ENCODE measurements around the gene LCE1F. TPM values are rescaled to one million over a fixed set of nuclear protein-coding genes. Genes with fewer than 3 reads are reported as not detected.

LCE1F gene, protein sequence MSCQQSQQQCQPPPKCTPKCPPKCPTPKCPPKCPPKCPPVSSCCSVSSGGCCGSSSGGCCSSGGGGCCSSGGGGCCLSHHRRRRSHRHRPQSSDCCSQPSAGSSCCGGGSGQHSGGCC
- total RNA-seq, result not detected

- DNase-seq, result no peak
Measured at GRCh38 chr1:152774875-152775274, at the start of gene LCE1F. LCE1F (plus strand) TSS chr1:152775140; CDS start chr1:152776372, 1,232 bp downstream.

DNA sequence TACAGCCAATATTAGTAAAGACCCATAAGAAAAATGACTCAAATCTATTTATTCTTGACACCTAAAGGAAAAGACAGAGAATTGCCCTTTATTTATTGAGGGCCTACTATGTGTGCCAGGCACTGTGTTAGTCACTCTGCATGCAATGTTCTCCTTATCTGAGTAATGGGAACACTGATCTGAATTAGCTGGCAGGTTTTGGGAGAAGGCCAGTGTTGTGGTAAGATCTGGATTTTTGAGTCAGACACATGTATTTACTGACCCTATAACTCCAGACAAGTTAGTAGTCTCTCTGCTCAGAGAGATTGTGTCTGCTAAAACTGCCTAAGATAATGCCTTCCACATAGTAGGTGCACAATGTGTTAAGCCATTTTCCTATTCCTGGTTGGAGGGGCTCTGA, 49.7 kb upstream of the LCE1F start:
- no peak for DNase-seq

GRCh38 chr1:152728986-152729385, 46.0 kb upstream of the LCE1F start:
- no peak for DNase-seq

DNA sequence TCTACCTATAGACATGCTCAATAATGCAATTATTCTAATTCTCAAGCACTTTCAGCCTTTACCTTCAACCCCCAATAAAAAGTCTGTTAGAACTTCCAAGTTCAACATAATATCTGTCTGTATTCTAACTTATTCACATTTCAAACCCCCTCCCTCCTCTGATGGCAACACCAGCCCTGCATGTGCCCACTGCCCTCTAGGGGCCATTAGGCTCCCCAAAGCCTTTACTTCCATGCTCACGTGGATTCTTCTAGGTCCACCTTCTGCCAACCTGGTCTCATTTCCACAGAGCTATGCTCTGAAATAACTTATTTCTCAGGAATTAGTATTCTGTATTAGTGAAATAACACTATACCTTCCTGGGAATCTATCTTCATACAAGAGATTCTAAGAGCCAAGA, 39.3 kb upstream of the LCE1F start:
- DNase-seq, result no peak

GRCh38 chr1:152737997-152738396, 36.9 kb upstream of the LCE1F start:
- DNase-seq, result no peak

DNA sequence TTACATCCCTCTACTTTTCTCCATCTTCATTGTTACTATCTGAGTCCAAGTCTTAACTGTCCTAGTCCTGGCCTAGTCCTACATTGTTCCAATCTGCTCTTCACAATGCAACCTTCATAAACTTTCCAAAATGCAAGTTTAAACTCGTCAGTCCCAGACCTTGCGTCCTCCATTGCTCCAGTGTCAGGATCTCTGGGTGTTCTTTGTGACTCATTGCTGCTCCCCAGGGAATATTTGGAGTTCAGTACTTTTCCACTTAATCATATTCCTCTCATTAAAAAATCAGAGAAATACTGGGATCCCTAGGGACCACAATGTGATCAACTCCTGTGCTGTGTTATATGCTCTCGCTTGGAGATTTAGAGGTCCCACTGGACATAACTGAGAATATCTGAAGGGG, 35.1 kb upstream of the LCE1F start:
- DNase-seq, result no peak

- DNase-seq, result no peak
Measured at GRCh38 chr1:152741656-152742055, 33.3 kb upstream of the LCE1F start.

DNA sequence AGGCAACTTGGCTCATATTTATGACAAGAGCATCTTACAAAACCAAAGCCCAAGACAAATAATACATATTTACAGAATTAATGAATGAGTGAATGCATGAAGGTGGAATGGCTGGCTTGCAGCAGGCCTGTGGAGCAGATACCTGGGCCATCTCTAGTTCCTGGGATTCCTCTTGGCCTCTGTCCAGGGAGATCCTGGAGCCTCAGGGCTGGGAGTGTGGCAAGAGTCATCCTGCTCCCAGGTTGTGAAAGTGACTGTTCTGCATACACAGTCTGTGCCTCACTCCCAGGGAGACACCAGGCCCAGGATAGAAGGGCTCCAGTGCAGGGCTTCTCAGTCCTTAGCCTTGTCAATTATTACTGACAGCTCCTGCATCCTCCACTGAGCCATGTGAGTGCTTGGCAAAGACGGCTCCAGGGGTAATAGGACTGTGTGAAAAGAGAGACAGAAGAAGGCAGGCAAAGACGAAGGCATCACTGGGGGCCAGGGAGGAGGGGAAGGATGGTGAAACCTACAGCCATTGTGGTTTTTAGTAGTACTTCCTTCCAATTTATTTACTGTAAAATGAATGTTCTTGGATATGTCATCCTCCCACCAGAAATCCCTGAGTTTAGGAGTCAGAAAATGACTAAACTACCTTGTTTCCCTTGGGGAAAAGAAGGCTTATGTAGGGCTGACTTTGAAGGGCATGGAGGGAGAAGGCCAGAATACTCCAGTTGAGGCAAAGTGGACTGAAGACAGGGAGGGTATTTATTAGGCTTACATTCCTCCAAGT, 31.4 kb upstream of the LCE1F start:
- no peak for DNase-seq

- DNase-seq, result no peak
Measured at GRCh38 chr1:152745289-152745704, 29.6 kb upstream of the LCE1F start.

GRCh38 chr1:152745765-152746444, 29.0 kb upstream of the LCE1F start:
- no peak for DNase-seq

GRCh38 chr1:152747831-152748230, 27.1 kb upstream of the LCE1F start:
- no peak for DNase-seq

DNA sequence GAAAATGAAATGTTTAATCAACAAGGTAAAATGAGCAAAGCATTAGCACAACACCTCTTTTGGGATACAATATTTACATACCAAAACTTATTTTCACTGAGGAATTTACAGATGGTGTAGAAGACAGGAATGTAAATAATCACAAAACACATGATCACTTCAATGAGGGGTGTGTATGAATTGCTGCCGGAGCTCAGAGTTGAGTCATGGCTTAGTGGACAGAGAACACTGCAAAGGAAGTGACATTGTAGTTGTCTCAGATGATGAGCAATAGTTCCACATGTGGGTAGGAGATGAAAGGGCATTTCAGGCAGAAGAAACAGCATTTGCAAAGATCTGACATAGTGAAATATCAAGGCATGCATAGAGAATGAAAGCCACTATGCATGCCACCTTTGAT, 22.7 kb upstream of the LCE1F start:
- no peak for DNase-seq

- no peak for DNase-seq
Measured at GRCh38 chr1:152753586-152753985, 21.4 kb upstream of the LCE1F start.

DNA sequence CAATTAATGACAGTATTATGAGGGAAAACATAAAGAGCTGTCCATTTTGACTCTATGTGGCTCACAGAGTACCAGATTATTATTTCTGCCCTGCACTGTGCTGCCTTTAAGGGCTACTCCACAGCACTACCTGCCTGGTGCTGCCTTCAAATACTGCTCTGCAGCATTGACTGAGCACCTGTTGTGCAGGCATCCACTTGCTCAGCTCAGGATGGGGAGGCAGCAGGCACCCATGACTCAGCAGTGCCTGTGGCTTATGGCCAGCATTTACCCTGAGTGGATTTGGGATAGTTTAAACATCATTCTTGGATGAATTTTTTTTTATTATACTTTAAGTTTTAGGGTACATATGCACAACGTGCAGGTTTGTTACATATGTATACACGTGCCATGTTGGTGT, 18.1 kb upstream of the LCE1F start:
- no peak for DNase-seq

- no peak for DNase-seq
Measured at GRCh38 chr1:152757747-152758146, 17.2 kb upstream of the LCE1F start, which contains the start of gene KPRP. KPRP (plus strand) TSS chr1:152758025; CDS start chr1:152759589, 1,564 bp downstream.

DNA sequence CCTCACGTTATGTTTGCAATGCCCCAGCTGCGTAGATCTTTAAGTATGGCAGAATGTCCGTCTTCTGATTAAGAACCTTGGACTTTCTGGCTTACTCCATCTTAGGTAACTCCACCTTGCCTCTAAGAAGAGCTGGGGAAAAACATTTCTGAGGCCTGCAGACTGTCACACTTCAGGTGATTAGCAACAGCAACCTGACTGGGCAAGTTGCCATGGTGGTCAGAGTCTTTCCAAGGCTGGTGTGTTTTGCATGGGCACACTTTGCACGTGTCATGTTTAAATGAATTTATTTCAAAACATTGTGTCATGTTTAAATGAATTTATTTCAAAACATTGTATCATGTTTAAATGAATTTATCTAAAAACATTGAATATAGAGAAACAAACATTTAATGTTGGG, 16.3 kb upstream of the LCE1F start:
- no peak for DNase-seq

GRCh38 chr1:152759453-152760173, 15.3 kb upstream of the LCE1F start:
- no peak for DNase-seq

DNA sequence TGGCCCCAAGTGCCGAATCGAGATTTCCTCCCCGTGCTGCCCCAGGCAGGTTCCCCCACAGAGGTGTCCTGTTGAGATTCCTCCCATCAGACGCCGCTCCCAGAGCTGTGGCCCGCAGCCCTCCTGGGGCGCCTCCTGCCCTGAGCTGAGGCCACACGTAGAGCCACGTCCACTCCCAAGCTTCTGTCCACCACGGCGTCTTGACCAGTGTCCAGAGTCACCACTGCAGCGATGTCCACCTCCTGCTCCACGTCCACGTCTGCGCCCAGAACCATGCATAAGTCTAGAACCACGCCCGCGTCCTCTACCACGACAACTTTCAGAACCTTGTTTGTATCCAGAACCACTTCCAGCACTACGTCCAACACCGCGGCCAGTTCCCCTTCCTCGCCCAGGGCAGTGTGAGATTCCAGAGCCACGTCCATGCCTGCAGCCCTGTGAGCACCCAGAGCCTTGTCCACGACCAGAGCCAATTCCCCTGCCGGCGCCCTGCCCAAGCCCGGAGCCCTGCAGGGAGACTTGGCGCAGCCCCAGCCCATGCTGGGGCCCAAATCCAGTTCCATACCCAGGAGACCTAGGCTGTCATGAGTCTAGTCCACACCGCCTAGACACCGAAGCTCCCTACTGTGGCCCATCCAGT, 14.3 kb upstream of the LCE1F start:
- no peak for DNase-seq

DNA sequence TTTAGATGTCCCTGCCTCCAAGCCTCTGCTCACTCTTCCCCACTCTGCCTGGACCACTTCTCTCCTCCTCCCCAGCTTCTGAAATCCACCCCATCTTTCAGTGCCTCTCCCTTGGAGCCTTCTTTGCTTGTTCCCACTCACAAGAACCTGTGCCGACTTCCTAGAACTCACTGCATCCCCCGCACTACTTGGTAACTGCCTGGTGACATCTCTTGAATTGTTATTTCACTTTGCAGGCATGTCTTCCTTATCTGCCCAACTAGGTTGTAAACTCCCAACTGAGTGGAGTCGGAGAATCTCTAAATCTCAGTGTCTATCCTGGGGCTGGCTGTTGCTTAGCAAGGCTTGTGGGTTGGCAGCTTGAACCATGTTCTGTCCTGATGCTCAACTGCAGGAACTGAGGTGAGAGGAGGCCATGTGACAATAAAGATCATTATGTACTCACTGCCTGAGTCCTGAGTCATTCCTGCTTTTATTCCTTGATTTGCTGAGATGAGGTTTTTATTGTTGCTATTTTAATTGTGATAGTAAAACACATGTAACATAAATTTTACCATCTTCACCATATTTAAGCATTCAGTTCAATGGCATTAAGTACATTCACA, 13.2 kb upstream of the LCE1F start:
- DNase-seq, result no peak

GRCh38 chr1:152768847-152769533, 6.0 kb upstream of the LCE1F start:
- DNase-seq, result no peak

- DNase-seq, result no peak
Measured at GRCh38 chr1:152770411-152770810, 4.5 kb upstream of the LCE1F start.
